Pancreas (tissue), 10 donors: ENCODE results near the gene LRRC8D. TPM values are rescaled to one million over a fixed set of nuclear protein-coding genes. Genes with fewer than 3 reads are reported as not detected.

Source experiments
- ATAC-seq, 4 donors: fragments of 200-7000 bp; cut with Tn5 transposase; one replicate each; pipeline versions ENCODE4 v1.8.0 to v1.9.1; 2020; ENCODE audit warnings: mild to moderate bottlenecking in 4 of 4, moderate library complexity in 4 of 4
- DNase-seq, 6 donors: peaks; one replicate each; pipeline ENCODE4 v3.0.0-alpha.2; 2020
- FAIRE-seq: peaks from 2 replicates; lab custom pipeline; 2012; peaks lifted over from hg19 to GRCh38; lab: Jason Lieb, UNC
- H3K27ac ChIP-seq, 4 donors: fragments of 200-600 bp; sonication (generic); 1 replicate in 3 of 4; 2 replicates in 1 of 4; pipeline versions ENCODE4 v1.5.0 to v1.8.0; 2020
- H3K27me3 ChIP-seq, 4 donors: fragments of 200-600 bp; one replicate each; pipeline ENCODE4 v1.8.0; 2021
- H3K36me3 ChIP-seq, 3 donors: fragments of 200-600 bp; sonication (generic) in 1 of 3; one replicate each; pipeline versions ENCODE4 v1.5.0 to v1.8.0; 2020 to 2021
- H3K4me1 ChIP-seq, 3 donors: fragments of 200-600 bp; one replicate each; pipeline ENCODE4 v1.8.0; 2021
- H3K4me3 ChIP-seq, 4 donors: fragments of 200-600 bp; sonication (generic) in 2 of 4; one replicate each; pipeline versions ENCODE4 v1.5.0 to v1.8.0; 2020 to 2021
- H3K9me3 ChIP-seq, 4 donors: fragments of 200-600 bp; one replicate each; pipeline ENCODE4 v1.8.0; 2021
- WGBS, 2 donors: extraction: QIAGEN DNeasy Blood & Tissue Kit; methylation state at CpG; one replicate each; pipeline ENCODE4 v1.1.7; 2013; 5-methylcytosine and 5-hydroxymethylcytosine counted together
- intact Hi-C, 3 donors: fragments of 100-400 bp; cut with DNase I; formaldehyde crosslinking; loops; one replicate each; pipeline versions ENCODE4 v1.11.1 to v1.14.2; 2022
- polyA plus RNA-seq, 2 donors: library from polyadenylated mRNA; stranded (reverse); fragments of 200-250 nt; gene quantifications; one replicate each; pipeline ENCODE4 v1.2.3, GENCODE V29; 2013
- total RNA-seq, 6 donors: library from RNA; stranded (reverse); fragmentation: NEBNext Ultra II Directional in 4 of 6; extraction: Animal tissue kit (Norgen Biotek cat#: 25700) in 4 of 6; gene quantifications; one replicate each; pipeline versions ENCODE4 v1.2.1 to v1.2.4, GENCODE V29; 2021 to 2023
- TF ChIP-seq, protein P1 (sequence below), 4 donors: fragments of 200-600 bp; sonication (generic) in 3 of 4; IDR thresholded peaks; one replicate each; pipeline versions ENCODE4 v1.5.0 to v1.8.0; 2021; ENCODE audit warnings: antibody characterized with exemption in 4 of 4
- donor health status: healthy with polysubstance abuse.
- donor health status: DM: no; HTN: no; CAD: no; lungs with moderate emphysema.
- donor health status: DM: no; HTN: no; CAD: no.
- donor health status: control.
- donor health status: control.
- donor health status: Bipolar disorder and iron deficiency.
- donor health status: DM: yes; HTN: yes; CAD: no.
- donor health status: DM: no; HTN: no; CAD: no.
- donor health status: DM: no; HTN: no; CAD: no.
- donor health status: DM: yes; HTN: yes; CAD: no.

The LRRC8D gene
- total and polyA plus RNA-seq, 8 donors: 3.8 to 27.1 (median 10.4) TPM

- TF ChIP-seq, protein P1, sequence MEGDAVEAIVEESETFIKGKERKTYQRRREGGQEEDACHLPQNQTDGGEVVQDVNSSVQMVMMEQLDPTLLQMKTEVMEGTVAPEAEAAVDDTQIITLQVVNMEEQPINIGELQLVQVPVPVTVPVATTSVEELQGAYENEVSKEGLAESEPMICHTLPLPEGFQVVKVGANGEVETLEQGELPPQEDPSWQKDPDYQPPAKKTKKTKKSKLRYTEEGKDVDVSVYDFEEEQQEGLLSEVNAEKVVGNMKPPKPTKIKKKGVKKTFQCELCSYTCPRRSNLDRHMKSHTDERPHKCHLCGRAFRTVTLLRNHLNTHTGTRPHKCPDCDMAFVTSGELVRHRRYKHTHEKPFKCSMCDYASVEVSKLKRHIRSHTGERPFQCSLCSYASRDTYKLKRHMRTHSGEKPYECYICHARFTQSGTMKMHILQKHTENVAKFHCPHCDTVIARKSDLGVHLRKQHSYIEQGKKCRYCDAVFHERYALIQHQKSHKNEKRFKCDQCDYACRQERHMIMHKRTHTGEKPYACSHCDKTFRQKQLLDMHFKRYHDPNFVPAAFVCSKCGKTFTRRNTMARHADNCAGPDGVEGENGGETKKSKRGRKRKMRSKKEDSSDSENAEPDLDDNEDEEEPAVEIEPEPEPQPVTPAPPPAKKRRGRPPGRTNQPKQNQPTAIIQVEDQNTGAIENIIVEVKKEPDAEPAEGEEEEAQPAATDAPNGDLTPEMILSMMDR (IDR thresholded peaks at IDR 0.05): no peak
- 28 to 40% methylated on average over 3 of the region's 3 CpGs for WGBS, 2 donors
- ATAC-seq: no peak
- DNase-seq: no peak
- no peaks in the 10 kb centered on the region for H3K36me3 ChIP-seq
- no peak overlapping the region for H3K27ac ChIP-seq
- peaks cover 8 to 15% (median 13%) of the 10 kb centered on the region in 3 donors for H3K4me1 ChIP-seq
- intact Hi-C loops: no loop called here
- H3K4me3 ChIP-seq: no peak overlapping the region
- H3K27me3 ChIP-seq: no peaks in the 10 kb centered on the region
- no peak for FAIRE-seq
- H3K9me3 ChIP-seq: no peaks in the 10 kb centered on the region
Measured at GRCh38 chr1:89826594-89826993, 5.8 kb downstream of the LRRC8D start.

DNA sequence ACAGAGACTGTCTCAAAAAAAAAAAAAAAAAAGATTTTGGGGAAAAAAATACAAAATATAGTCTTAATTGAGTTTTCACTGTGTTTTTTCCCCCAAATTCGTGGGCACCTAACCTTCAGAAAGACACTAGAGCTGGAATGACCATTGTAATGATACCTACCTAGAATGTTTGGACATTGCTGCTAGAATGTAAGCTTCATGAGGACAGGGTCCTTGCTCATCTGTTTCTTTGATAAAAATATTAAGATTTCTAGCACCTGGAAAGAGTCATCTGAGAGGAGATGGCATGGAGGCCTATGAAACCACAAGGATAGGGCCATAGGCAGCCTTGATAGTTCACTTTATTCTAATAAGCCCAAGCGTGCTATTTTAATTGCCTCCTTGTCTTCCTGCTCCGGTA is 6.5 kb downstream of the LRRC8D start:
- H3K4me3 ChIP-seq: no peak overlapping the region
- H3K36me3 ChIP-seq: no peaks in the 10 kb centered on the region
- WGBS, 2 donors: 95 to 96% methylated on average over 3 of the region's 3 CpGs
- intact Hi-C loops: no loop called here
- H3K27ac ChIP-seq: no peak overlapping the region
- no peaks in the 10 kb centered on the region for H3K27me3 ChIP-seq
- TF ChIP-seq, protein P1 (IDR thresholded peaks at IDR 0.05): no peak
- no peaks in the 10 kb centered on the region for H3K9me3 ChIP-seq
- DNase-seq (no peak), FAIRE-seq (no peak), ATAC-seq (no peak)
- H3K4me1 ChIP-seq: peaks cover 8 to 15% (median 13%) of the 10 kb centered on the region in 3 donors

GRCh38 chr1:89827902-89828301 is 7.1 kb downstream of the LRRC8D start:
- TF ChIP-seq, protein P1 (IDR thresholded peaks at IDR 0.05): no peak
- Histone ChIP-seq H3K9me3 (no peaks in the 10 kb centered on the region), H3K36me3 (no peaks in the 10 kb centered on the region), H3K27me3 (no peaks in the 10 kb centered on the region), H3K4me1 (peaks cover 7 to 13% (median 11%) of the 10 kb centered on the region in 3 donors), H3K27ac (no peak overlapping the region), H3K4me3 (no peak overlapping the region)
- FAIRE-seq (no peak), ATAC-seq (no peak), DNase-seq (no peak)
- WGBS, 2 donors: 97 to 100% methylated on average over 1 of the region's 1 CpG
- intact Hi-C loops: no loop called here

- H3K9me3 ChIP-seq: no peaks in the 10 kb centered on the region
- TF ChIP-seq, protein P1 (IDR thresholded peaks at IDR 0.05): no peak
- no peaks in the 10 kb centered on the region for H3K36me3 ChIP-seq
- intact Hi-C loops: no loop called here
- no peak overlapping the region for H3K27ac ChIP-seq
- no peaks in the 10 kb centered on the region for H3K27me3 ChIP-seq
- H3K4me3 ChIP-seq: no peak overlapping the region
- DNase-seq (no peak), FAIRE-seq (no peak), ATAC-seq (no peak)
- H3K4me1 ChIP-seq: peaks cover 0 to 12% (median 0%) of the 10 kb centered on the region in 3 donors
- WGBS, 2 donors: 91 to 95% methylated on average over 4 of the region's 4 CpGs
Measured at GRCh38 chr1:89829186-89829585, 8.4 kb downstream of the LRRC8D start.

GRCh38 chr1:89831462-89832120 is 10.8 kb downstream of the LRRC8D start:
- TF ChIP-seq, protein P1 (IDR thresholded peaks at IDR 0.05): no peak
- H3K36me3 ChIP-seq: no peaks in the 10 kb centered on the region
- no peak for FAIRE-seq
- intact Hi-C loops: no loop called here
- DNase-seq: no peak
- H3K4me3 ChIP-seq: no peak overlapping the region
- 66 to 67% methylated on average over 7 of the region's 7 CpGs for WGBS, 2 donors
- H3K4me1 ChIP-seq: peaks cover 0 to 32% (median 17%) of the 10 kb centered on the region in 3 donors
- no peak for ATAC-seq
- no peak overlapping the region for H3K27ac ChIP-seq
- no peaks in the 10 kb centered on the region for H3K9me3 ChIP-seq
- no peaks in the 10 kb centered on the region for H3K27me3 ChIP-seq
